GM23338 (cell line): Measurements from ENCODE around the gene EVC. TPM values are rescaled to one million over a fixed set of nuclear protein-coding genes. Genes with fewer than 3 reads are reported as not detected.

Source experiments
- ATAC-seq: fragments of 200-7000 bp; cut with Tn5 transposase; 3 replicates; pipeline ENCODE4 v1.9.1; 2020
- DNase-seq: peaks from one replicate; pipeline ENCODE4 v3.0.0-alpha.2; 2015; ENCODE audit warnings: low spot score
- H2AFZ ChIP-seq: fragments of 200-600 bp; sonication (generic); 2 replicates; pipeline ENCODE4 v1.8.0; 2016; ENCODE audit warnings: antibody characterized with exemption, mild to moderate bottlenecking, moderate library complexity
- H3F3A ChIP-seq: fragments of 200-600 bp; sonication (generic); replicated peaks from 2 replicates; pipeline ENCODE4 v1.8.0; 2017; ENCODE audit warnings: antibody characterized with exemption, mixed run types, low read depth
- H3K27ac ChIP-seq: fragments of 200-600 bp; sonication (generic); 2 replicates; pipeline ENCODE4 v1.6.1; 2016; ENCODE audit warnings: low read depth
- H3K27me3 ChIP-seq: fragments of 200-600 bp; sonication (generic); 2 replicates; pipeline ENCODE4 v1.8.0; 2016; ENCODE audit warnings: mild to moderate bottlenecking, mixed run types, moderate library complexity; ENCODE audit not compliant: insufficient read depth
- H3K36me3 ChIP-seq: fragments of 200-600 bp; sonication (generic); 2 replicates; pipeline ENCODE4 v1.8.0; 2016; ENCODE audit warnings: mild to moderate bottlenecking; ENCODE audit not compliant: insufficient read depth
- H3K4me1 ChIP-seq: fragments of 200-600 bp; sonication (generic); 2 replicates; pipeline ENCODE4 v1.8.0; 2016; ENCODE audit warnings: mild to moderate bottlenecking, moderate library complexity; ENCODE audit not compliant: insufficient read depth
- H3K4me2 ChIP-seq: fragments of 200-600 bp; sonication (generic); 2 replicates; pipeline ENCODE4 v1.7.1; 2017; ENCODE audit warnings: mixed run types
- H3K4me3 ChIP-seq: fragments of 200-600 bp; sonication (generic); 2 replicates; pipeline ENCODE4 v1.6.1; 2016; ENCODE audit warnings: mixed run types
- H3K79me2 ChIP-seq: fragments of 200-600 bp; sonication (generic); replicated peaks from 2 replicates; pipeline ENCODE4 v1.8.0; 2017; ENCODE audit warnings: mild to moderate bottlenecking; ENCODE audit not compliant: insufficient read depth
- H3K9me2 ChIP-seq: fragments of 200-600 bp; sonication (generic); 2 replicates; pipeline ENCODE4 v1.8.0; 2017; ENCODE audit not compliant: insufficient read depth
- H4K20me1 ChIP-seq: fragments of 200-600 bp; sonication (generic); replicated peaks from 2 replicates; pipeline ENCODE4 v1.8.0; 2017; ENCODE audit warnings: mild to moderate bottlenecking; ENCODE audit not compliant: insufficient read depth
- H3K27ac Mint-ChIP-seq: 2 replicates; pipeline ENCODE4 v1.8.0; 2020; ENCODE audit warnings: inconsistent platforms, mild to moderate bottlenecking, moderate library complexity, mixed read lengths
- H3K27me3 Mint-ChIP-seq: 3 replicates; pipeline ENCODE4 v1.8.0; 2022; ENCODE audit warnings: low read depth, mild to moderate bottlenecking, moderate library complexity, mixed read lengths, inconsistent platforms; ENCODE audit not compliant: insufficient read depth, poor library complexity
- H3K36me3 Mint-ChIP-seq: 3 replicates; pipeline ENCODE4 v1.8.0; 2021; ENCODE audit warnings: low read depth, mild to moderate bottlenecking, inconsistent platforms, moderate library complexity, mixed read lengths
- H3K4me1 Mint-ChIP-seq: 3 replicates; pipeline ENCODE4 v1.8.0; 2020; ENCODE audit warnings: mild to moderate bottlenecking, inconsistent platforms, mixed read lengths
- H3K4me3 Mint-ChIP-seq: 3 replicates; pipeline ENCODE4 v1.8.0; 2021; ENCODE audit warnings: moderate library complexity, mild to moderate bottlenecking, inconsistent platforms, mixed read lengths
- H3K9me3 Mint-ChIP-seq: 3 replicates; pipeline ENCODE4 v1.8.0; 2020; ENCODE audit warnings: moderate library complexity, mild to moderate bottlenecking, inconsistent platforms, mixed read lengths
- CREB1 ChIP-seq: fragments of 250-450 bp; sonication (Bioruptor Pico); IDR thresholded peaks from 2 replicates; pipeline ENCODE4 v1.5.0; 2020; ENCODE audit warnings: low read depth, mild to moderate bottlenecking, moderate library complexity
- EZH2 ChIP-seq: fragments of 200-600 bp; sonication (generic); IDR thresholded peaks from one replicate; pipeline ENCODE4 v1.8.0; 2017; ENCODE audit warnings: antibody characterized with exemption, mild to moderate bottlenecking, low read depth; ENCODE audit not compliant: unreplicated experiment
- EZH2phosphoT487 ChIP-seq: fragments of 200-600 bp; sonication (generic); IDR thresholded peaks from one replicate; pipeline ENCODE4 v1.8.1; 2018; ENCODE audit warnings: antibody characterized with exemption; ENCODE audit not compliant: unreplicated experiment
- JUNB ChIP-seq: IDR thresholded peaks from one replicate; pipeline ENCODE4 v1.6.1; 2016; ENCODE audit warnings: antibody characterized with exemption; ENCODE audit not compliant: unreplicated experiment
- NANOG ChIP-seq: IDR thresholded peaks from 2 replicates; pipeline ENCODE4 v1.6.1; 2016; ENCODE audit warnings: antibody characterized with exemption, borderline replicate concordance
- POLR2AphosphoS5 ChIP-seq: IDR thresholded peaks from 2 replicates; pipeline ENCODE4 v1.6.1; 2016; ENCODE audit warnings: antibody characterized with exemption, low read depth
- STAT1 ChIP-seq: IDR thresholded peaks from one replicate; pipeline ENCODE4 v1.6.1; 2016; ENCODE audit warnings: antibody characterized with exemption; ENCODE audit not compliant: unreplicated experiment
- ZNF114 ChIP-seq: fragments of 250-450 bp; sonication (Bioruptor Pico); IDR thresholded peaks from 2 replicates; pipeline ENCODE4 v1.5.0; 2020; ENCODE audit warnings: mild to moderate bottlenecking, moderate library complexity
- ZNF331 ChIP-seq: fragments of 250-450 bp; sonication (Bioruptor Pico); IDR thresholded peaks from 2 replicates; pipeline ENCODE4 v1.5.0; 2020; ENCODE audit warnings: low read depth, mild to moderate bottlenecking, moderate library complexity
- polyA plus RNA-seq: library from polyadenylated mRNA; unstranded; fragments of >200 nt; fragmentation: Nextera tagmentation; extraction: Ambion mirVana; gene quantifications from 2 replicates; pipeline ENCODE4 v1.2.1, GENCODE V29; 2016
- total RNA-seq: library from RNA; depleted of rRNA; stranded (reverse); fragments of >200 nt; shearing (Covaris generic); gene quantifications from 2 replicates; pipeline ENCODE4 v1.2.3, GENCODE V29; 2014
- TF ChIP-seq, protein P1 (sequence below): fragments of 250-450 bp; sonication (Bioruptor Pico); IDR thresholded peaks from 2 replicates; pipeline ENCODE4 v1.5.0; 2020; ENCODE audit warnings: mild to moderate bottlenecking, moderate library complexity
- TF ChIP-seq, protein P2 (sequence below), 2 experiments: fragments of 200-600 bp in 1 of 2; sonication (generic) in 1 of 2; conservative IDR thresholded peaks; 2 replicates each; pipeline versions ENCODE4 v1.5.1 to v1.6.1; 2016 to 2017; ENCODE audit warnings: antibody characterized with exemption in 2 of 2, low read depth in 2 of 2, mild to moderate bottlenecking in 2 of 2, moderate library complexity in 1 of 2
- TF ChIP-seq, protein P3 (sequence below): IDR thresholded peaks from 2 replicates; pipeline ENCODE4 v1.6.1; 2016; ENCODE audit warnings: antibody characterized with exemption
- TF ChIP-seq, protein P4 (sequence below): IDR thresholded peaks from one replicate; pipeline ENCODE4 v1.6.1; 2018; ENCODE audit warnings: antibody characterized with exemption; ENCODE audit not compliant: unreplicated experiment

EVC gene
- total and polyA plus RNA-seq, 2 experiments from 2014 or later = 1.7 to 12.8 TPM

DNA sequence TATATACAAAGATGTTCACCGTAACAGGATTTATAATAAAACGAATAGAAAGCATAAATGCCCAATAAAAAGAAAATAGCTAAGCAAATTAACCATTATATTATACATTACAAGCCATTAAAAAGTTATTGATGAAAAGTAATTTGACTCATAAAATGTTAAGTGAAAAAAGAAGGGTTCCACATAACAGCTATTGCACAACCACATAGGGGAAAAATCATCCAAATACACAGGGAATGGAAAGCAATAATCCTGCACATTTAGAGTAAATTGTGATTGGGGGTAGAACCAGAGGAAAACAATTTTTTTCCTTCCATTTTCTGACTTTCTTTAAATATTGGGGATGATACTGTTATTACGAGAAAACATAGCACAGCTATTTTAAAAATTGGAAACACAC, 143.9 kb downstream of the EVC start:
- peaks cover 21% of the 10 kb centered on the region for H3K36me3 Mint-ChIP-seq
- H3K4me3 ChIP-seq = no peak overlapping the region
- no peak for TF ChIP-seq NANOG
- no peak for TF ChIP-seq JUNB
- no peak for TF ChIP-seq EZH2phosphoT487
- TF ChIP-seq STAT1 = no peak
- TF ChIP-seq, protein P1, sequence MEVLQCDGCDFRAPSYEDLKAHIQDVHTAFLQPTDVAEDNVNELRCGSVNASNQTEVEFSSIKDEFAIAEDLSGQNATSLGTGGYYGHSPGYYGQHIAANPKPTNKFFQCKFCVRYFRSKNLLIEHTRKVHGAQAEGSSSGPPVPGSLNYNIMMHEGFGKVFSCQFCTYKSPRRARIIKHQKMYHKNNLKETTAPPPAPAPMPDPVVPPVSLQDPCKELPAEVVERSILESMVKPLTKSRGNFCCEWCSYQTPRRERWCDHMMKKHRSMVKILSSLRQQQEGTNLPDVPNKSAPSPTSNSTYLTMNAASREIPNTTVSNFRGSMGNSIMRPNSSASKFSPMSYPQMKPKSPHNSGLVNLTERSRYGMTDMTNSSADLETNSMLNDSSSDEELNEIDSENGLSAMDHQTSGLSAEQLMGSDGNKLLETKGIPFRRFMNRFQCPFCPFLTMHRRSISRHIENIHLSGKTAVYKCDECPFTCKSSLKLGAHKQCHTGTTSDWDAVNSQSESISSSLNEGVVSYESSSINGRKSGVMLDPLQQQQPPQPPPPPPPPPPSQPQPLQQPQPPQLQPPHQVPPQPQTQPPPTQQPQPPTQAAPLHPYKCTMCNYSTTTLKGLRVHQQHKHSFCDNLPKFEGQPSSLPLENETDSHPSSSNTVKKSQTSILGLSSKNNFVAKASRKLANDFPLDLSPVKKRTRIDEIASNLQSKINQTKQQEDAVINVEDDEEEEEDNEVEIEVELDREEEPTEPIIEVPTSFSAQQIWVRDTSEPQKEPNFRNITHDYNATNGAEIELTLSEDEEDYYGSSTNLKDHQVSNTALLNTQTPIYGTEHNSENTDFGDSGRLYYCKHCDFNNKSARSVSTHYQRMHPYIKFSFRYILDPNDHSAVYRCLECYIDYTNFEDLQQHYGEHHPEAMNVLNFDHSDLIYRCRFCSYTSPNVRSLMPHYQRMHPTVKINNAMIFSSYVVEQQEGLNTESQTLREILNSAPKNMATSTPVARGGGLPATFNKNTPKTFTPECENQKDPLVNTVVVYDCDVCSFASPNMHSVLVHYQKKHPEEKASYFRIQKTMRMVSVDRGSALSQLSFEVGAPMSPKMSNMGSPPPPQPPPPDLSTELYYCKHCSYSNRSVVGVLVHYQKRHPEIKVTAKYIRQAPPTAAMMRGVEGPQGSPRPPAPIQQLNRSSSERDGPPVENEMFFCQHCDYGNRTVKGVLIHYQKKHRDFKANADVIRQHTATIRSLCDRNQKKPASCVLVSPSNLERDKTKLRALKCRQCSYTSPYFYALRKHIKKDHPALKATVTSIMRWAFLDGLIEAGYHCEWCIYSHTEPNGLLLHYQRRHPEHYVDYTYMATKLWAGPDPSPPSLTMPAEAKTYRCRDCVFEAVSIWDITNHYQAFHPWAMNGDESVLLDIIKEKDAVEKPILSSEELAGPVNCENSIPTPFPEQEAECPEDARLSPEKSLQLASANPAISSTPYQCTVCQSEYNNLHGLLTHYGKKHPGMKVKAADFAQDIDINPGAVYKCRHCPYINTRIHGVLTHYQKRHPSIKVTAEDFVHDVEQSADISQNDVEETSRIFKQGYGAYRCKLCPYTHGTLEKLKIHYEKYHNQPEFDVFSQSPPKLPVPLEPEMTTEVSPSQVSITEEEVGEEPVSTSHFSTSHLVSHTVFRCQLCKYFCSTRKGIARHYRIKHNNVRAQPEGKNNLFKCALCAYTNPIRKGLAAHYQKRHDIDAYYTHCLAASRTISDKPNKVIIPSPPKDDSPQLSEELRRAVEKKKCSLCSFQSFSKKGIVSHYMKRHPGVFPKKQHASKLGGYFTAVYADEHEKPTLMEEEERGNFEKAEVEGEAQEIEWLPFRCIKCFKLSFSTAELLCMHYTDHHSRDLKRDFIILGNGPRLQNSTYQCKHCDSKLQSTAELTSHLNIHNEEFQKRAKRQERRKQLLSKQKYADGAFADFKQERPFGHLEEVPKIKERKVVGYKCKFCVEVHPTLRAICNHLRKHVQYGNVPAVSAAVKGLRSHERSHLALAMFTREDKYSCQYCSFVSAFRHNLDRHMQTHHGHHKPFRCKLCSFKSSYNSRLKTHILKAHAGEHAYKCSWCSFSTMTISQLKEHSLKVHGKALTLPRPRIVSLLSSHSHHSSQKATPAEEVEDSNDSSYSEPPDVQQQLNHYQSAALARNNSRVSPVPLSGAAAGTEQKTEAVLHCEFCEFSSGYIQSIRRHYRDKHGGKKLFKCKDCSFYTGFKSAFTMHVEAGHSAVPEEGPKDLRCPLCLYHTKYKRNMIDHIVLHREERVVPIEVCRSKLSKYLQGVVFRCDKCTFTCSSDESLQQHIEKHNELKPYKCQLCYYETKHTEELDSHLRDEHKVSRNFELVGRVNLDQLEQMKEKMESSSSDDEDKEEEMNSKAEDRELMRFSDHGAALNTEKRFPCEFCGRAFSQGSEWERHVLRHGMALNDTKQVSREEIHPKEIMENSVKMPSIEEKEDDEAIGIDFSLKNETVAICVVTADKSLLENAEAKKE (CRISPR knock-in tag) = no peak
- TF ChIP-seq, protein P2, sequence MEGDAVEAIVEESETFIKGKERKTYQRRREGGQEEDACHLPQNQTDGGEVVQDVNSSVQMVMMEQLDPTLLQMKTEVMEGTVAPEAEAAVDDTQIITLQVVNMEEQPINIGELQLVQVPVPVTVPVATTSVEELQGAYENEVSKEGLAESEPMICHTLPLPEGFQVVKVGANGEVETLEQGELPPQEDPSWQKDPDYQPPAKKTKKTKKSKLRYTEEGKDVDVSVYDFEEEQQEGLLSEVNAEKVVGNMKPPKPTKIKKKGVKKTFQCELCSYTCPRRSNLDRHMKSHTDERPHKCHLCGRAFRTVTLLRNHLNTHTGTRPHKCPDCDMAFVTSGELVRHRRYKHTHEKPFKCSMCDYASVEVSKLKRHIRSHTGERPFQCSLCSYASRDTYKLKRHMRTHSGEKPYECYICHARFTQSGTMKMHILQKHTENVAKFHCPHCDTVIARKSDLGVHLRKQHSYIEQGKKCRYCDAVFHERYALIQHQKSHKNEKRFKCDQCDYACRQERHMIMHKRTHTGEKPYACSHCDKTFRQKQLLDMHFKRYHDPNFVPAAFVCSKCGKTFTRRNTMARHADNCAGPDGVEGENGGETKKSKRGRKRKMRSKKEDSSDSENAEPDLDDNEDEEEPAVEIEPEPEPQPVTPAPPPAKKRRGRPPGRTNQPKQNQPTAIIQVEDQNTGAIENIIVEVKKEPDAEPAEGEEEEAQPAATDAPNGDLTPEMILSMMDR (conservative IDR thresholded peaks at IDR 0.05; ENCODE audit: low read depth in 2 of 2) = no peak
- TF ChIP-seq ZNF114 = no peak
- TF ChIP-seq CREB1 (CRISPR knock-in tag) = no peak
- TF ChIP-seq, protein P3, sequence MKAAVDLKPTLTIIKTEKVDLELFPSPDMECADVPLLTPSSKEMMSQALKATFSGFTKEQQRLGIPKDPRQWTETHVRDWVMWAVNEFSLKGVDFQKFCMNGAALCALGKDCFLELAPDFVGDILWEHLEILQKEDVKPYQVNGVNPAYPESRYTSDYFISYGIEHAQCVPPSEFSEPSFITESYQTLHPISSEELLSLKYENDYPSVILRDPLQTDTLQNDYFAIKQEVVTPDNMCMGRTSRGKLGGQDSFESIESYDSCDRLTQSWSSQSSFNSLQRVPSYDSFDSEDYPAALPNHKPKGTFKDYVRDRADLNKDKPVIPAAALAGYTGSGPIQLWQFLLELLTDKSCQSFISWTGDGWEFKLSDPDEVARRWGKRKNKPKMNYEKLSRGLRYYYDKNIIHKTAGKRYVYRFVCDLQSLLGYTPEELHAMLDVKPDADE = no peak
- no peak for TF ChIP-seq POLR2AphosphoS5
- TF ChIP-seq, protein P4, sequence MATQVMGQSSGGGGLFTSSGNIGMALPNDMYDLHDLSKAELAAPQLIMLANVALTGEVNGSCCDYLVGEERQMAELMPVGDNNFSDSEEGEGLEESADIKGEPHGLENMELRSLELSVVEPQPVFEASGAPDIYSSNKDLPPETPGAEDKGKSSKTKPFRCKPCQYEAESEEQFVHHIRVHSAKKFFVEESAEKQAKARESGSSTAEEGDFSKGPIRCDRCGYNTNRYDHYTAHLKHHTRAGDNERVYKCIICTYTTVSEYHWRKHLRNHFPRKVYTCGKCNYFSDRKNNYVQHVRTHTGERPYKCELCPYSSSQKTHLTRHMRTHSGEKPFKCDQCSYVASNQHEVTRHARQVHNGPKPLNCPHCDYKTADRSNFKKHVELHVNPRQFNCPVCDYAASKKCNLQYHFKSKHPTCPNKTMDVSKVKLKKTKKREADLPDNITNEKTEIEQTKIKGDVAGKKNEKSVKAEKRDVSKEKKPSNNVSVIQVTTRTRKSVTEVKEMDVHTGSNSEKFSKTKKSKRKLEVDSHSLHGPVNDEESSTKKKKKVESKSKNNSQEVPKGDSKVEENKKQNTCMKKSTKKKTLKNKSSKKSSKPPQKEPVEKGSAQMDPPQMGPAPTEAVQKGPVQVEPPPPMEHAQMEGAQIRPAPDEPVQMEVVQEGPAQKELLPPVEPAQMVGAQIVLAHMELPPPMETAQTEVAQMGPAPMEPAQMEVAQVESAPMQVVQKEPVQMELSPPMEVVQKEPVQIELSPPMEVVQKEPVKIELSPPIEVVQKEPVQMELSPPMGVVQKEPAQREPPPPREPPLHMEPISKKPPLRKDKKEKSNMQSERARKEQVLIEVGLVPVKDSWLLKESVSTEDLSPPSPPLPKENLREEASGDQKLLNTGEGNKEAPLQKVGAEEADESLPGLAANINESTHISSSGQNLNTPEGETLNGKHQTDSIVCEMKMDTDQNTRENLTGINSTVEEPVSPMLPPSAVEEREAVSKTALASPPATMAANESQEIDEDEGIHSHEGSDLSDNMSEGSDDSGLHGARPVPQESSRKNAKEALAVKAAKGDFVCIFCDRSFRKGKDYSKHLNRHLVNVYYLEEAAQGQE = no peak
- TF ChIP-seq EZH2 = no peak
- no peak for TF ChIP-seq ZNF331 (CRISPR knock-in tag)
- no peaks in the 10 kb centered on the region for H3K27me3 ChIP-seq
- no peak overlapping the region for H3K4me2 ChIP-seq
- DNase-seq (no peak), ATAC-seq (no peak)
- H3K9me2 ChIP-seq = no peaks in the 10 kb centered on the region
- no peak overlapping the region for H3K27ac Mint-ChIP-seq
- no peak overlapping the region for H3K4me3 Mint-ChIP-seq
- H3K27ac ChIP-seq = no peak overlapping the region
- no peaks in the 10 kb centered on the region for H3K9me3 Mint-ChIP-seq
- peaks cover 10% of the 10 kb centered on the region; the same call in 2 of the 3 replicates for H3K4me1 Mint-ChIP-seq
- no peaks in the 10 kb centered on the region for H3K27me3 Mint-ChIP-seq
- H3K36me3 ChIP-seq = peaks cover 31% of the 10 kb centered on the region
- H2AFZ ChIP-seq = no peak overlapping the region
- H3F3A ChIP-seq = no peaks in the 10 kb centered on the region
- H4K20me1 ChIP-seq = peaks cover 35% of the 10 kb centered on the region
- no peaks in the 10 kb centered on the region for H3K4me1 ChIP-seq
- peaks cover 37% of the 10 kb centered on the region for H3K79me2 ChIP-seq
